Measurements from ENCODE around the gene ABLIM2.

The ABLIM2 gene

GRCh38 chr4:8115916-8116315, 42.7 kb downstream of the ABLIM2 start:
- DNase-seq: no peak

DNA sequence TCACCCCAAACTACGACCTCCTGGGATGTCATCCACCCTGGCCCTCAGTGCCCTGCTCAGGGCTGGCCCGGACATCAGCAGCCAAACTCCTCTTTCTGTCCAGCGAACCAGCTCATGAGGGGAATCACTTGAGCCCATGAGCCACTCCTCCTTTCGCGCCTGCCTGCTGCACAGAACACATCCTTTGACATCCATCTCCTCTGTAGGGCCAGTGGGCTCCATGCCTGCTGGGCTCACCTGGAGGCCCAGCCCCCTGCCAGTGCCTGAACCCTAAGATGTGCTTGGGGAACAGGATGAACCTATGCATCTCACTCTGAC, 43.5 kb downstream of the ABLIM2 start:
- DNase-seq: no peak

- DNase-seq: no peak
Measured at GRCh38 chr4:8114456-8115202, 44.0 kb downstream of the ABLIM2 start.

GRCh38 chr4:8113611-8114377, 44.8 kb downstream of the ABLIM2 start:
- no peak for DNase-seq

GRCh38 chr4:8112672-8113071, 45.9 kb downstream of the ABLIM2 start:
- DNase-seq: no peak

- no peak for DNase-seq
Measured at GRCh38 chr4:8112036-8112576, 46.5 kb downstream of the ABLIM2 start.

DNA sequence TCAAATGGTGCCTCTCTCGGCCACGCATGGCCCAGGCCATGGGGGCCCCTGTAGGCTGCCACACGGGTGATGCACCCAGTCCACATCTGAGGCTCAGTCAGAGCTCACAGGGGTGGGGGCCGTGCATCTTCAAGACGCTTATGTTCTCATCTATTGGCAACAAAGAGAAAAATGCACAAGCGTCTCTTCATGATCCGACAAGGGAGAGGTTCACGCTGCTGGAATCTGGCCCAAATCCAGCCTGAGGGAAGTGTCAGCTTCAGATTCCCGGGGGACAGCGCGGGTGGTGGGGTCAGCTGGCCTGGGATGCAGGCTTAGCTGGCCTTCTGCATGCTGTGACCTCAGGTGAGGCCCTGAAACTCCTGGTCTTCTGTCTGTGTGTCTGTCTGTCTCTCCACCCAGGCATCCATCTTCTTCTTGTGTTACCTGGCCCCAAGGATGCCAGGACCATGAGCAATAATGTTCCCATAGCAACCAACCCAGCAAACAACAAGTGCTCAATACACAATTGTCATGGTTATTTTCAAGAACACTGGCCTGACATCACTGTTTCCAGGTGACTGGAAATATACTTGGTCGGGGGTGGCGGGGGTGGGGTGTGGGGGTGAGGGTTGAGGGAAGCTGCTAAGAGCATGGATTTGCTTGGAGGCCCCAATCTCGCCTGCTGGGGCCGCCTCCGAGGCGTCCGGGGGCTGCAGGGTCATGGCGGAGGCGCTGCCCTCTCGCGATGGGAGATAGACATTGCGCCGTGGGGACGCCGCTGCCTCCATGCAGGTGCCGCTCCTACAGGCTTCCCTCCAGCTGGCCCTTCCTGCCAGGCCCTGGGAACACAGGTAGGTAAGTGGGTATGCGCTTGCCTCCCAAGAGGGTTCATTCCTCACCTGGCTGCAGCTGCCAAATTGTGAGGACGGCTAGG, 48.3 kb downstream of the ABLIM2 start:
- peak in 1 of 2 donors; percentile 25 for DNase-seq

DNA sequence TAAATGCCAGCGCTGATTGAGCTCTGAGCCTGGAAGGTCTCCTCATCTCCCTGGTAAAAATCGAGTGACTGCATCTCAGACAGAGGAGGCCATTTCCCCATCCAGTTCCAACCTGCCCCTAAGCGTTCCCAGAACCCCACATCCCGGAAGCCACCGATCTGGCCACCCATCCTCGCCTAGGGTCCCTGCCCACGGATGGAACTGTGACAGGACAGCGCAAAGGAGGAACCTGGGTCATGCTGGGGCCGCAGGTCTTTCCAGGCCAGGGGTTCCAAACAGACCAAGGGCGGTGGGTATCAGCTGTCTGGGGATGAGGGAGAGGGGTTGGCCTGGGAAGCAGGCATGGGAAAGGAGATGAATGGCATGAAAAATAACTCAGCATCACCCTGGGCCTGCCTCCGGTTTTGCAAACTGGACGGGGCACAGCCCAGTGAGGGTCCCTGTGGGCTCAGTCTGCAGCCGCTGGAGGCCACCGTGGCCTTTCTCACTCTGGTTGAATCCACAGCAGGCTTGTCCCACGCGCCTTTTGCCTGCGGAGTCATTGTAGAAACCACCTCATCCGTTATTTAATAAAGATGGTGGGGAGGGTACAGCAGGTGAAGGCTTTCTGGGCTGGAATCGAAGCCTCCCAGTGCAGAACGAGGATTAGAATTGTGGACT, 49.1 kb downstream of the ABLIM2 start:
- no peak for DNase-seq

GRCh38 chr4:8108991-8109390, 49.6 kb downstream of the ABLIM2 start:
- no peak for DNase-seq

DNA sequence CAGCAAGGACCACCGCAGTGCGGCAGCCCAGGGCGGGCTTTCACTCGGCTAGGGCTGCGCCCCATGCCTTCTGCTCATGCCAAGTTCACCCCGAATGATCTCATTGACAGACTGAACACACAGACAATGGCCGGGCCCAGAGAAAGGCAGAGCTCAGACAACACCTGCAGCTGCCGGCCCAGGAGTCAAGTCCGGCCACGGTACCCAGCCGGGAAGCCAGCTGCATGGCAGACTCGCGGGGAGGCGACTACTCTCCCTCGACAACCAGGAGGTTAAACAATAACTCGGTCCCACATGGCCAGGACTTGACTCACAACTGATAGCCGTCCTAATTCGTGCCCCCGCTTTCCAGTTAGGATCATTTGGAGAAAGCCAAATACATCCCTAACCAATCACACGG, 50.4 kb downstream of the ABLIM2 start:
- DNase-seq: no peak

GRCh38 chr4:8107146-8107657, 51.4 kb downstream of the ABLIM2 start:
- DNase-seq: no peak

- DNase-seq: no peak
Measured at GRCh38 chr4:8106451-8107025, 52.1 kb downstream of the ABLIM2 start.

DNA sequence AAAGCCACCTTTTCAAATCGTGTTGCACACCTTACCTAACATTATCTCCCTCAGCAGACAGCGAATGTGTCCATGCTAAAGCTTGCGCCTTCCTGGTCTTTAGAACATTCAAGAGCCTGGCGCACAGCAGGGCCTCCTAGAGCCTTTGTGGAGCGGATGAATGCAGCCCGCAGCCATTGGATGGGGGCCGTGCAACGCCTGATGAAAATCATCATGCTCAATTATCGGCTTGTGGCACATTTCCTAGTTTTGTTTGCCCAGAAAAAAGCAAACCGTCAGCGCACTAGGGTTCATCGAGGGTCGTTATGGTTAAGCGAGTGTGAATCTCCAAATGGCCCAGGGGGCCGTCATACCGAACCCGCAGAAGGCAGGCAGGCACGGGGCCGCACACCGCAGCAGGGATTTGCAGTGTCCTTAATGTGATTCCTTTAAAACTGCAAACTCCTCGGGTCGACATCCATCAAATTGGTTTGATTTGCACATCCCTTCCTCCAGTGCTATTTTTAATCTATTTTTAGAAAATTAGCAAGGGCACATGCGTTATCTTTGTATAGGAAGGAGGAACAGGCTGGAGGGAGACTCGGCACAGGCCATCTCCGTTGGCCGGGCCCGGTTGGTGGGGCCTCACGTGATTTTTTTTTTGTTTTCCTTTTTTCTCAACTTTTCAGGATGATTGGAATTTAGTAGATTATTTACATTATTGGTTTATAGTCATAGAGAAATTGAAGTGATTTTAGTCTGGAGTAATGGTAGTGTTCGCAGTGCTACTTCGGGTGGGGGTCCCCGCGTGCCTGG, 53.1 kb downstream of the ABLIM2 start:
- DNase-seq: no peak

DNA sequence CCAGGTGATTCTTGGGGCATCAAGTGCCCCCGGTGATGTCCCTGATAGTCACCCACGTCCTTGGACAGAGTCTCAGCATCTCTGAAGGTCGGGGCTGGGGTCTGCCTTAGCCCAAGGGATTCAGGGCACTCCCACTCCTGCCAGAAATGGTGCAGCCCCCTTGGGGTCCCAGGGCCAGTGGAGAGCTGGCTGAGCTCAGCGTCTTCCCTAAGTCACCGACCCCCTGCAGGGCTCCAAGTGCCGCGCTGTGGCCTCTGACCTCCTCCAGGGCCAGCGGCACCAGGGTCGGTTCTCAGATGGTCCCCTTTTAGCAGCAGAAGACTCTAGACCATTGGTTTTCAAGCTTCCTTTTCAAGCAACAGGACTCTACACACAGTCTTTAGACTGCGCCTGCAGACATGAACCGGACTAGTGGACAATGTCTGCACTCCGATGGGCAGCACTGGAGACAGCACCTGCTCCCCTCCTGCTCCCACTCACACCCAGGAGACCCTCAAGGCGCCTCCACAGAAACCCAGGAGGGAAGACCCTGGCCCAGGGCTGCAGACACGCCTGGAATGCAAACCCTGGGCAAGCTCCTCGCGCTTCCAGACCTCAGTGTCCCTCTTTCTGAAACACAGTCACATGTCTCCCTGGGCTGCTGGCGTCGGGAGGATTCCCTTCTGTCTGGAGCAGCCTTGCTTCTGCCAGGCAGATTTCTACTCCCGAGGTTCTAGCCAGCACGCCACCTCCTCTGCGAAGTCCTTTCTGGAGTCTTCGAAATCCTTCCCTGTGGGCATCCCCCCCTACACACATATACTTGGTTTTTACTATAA, 53.9 kb downstream of the ABLIM2 start:
- no peak for DNase-seq

GRCh38 chr4:8103421-8104390, 54.9 kb downstream of the ABLIM2 start:
- DNase-seq: no peak

DNA sequence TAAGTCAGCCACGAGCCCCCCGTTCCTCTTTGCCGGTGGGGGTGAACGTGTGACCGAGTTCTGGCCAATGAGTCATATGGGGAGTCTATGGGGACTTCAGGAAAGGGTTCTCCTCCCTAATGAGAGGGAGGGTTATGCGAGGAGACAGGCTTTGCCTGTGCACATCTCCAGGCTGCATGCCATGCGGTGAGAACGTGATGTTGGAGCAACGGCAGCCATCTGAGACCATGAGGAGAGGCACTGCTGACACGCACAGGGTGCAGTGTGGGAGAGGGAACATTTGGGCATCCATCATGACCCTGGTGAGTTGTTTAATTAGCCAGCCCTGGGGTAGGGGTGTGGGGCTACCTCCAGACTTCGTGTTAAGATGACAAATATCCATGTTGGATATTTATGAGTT, 55.8 kb downstream of the ABLIM2 start:
- DNase-seq: no peak

- DNase-seq: no peak
Measured at GRCh38 chr4:8102076-8102355, 56.6 kb downstream of the ABLIM2 start.

GRCh38 chr4:8101213-8102075, 57.2 kb downstream of the ABLIM2 start:
- no peak for DNase-seq
